Osteocyte (in vitro differentiated cells): ENCODE measurements around the gene WNK1. TPM values are rescaled to one million over a fixed set of nuclear protein-coding genes. Genes with fewer than 3 reads are reported as not detected.

Experiments used
- DNase-seq: peaks from one replicate; pipeline ENCODE4 v3.0.0; 2021; ENCODE audit warnings: mixed read lengths; ENCODE audit not compliant: unreplicated experiment; ENCODE audit errors: extremely low spot score
- H3K27ac Mint-ChIP-seq: one replicate; pipeline ENCODE4 v1.8.0; 2021; ENCODE audit warnings: mild to moderate bottlenecking, mixed read lengths; ENCODE audit not compliant: unreplicated experiment
- H3K27me3 Mint-ChIP-seq: one replicate; pipeline ENCODE4 v1.8.0; 2021; ENCODE audit warnings: mixed read lengths; ENCODE audit not compliant: unreplicated experiment
- H3K36me3 Mint-ChIP-seq: one replicate; pipeline ENCODE4 v1.8.0; 2021; ENCODE audit warnings: mixed read lengths; ENCODE audit not compliant: unreplicated experiment
- H3K4me1 Mint-ChIP-seq: one replicate; pipeline ENCODE4 v1.8.0; 2021; ENCODE audit warnings: mixed read lengths; ENCODE audit not compliant: unreplicated experiment
- H3K4me3 Mint-ChIP-seq: one replicate; pipeline ENCODE4 v1.8.0; 2021; ENCODE audit warnings: mild to moderate bottlenecking, moderate library complexity, mixed read lengths; ENCODE audit not compliant: unreplicated experiment
- H3K9me3 Mint-ChIP-seq: one replicate; pipeline ENCODE4 v1.8.0; 2021; ENCODE audit warnings: mixed read lengths; ENCODE audit not compliant: unreplicated experiment
- CTCF ChIP-seq: fragments of 200-600 bp; sonication (generic); IDR thresholded peaks from 2 replicates; pipeline ENCODE4 v1.5.0; 2021; ENCODE audit warnings: antibody characterized with exemption, mild to moderate bottlenecking, moderate library complexity
- total RNA-seq: library from RNA; stranded (reverse); gene quantifications from 2 replicates; pipeline ENCODE4 v1.2.1, GENCODE V29; 2021

WNK1 gene
- total RNA-seq, 1 donor from 2014 or later = 188 TPM

GRCh38 chr12:915090-915489 lies 162.7 kb downstream of the WNK1 start:
- no peak overlapping the region for H3K4me3 Mint-ChIP-seq
- peaks cover 50% of the 10 kb centered on the region for H3K36me3 Mint-ChIP-seq
- no peaks in the 10 kb centered on the region for H3K9me3 Mint-ChIP-seq
- DNase-seq = no peak
- no peak for TF ChIP-seq CTCF
- peak overlapping the region; percentile 38 for H3K27ac Mint-ChIP-seq
- no peaks in the 10 kb centered on the region for H3K27me3 Mint-ChIP-seq
- H3K4me1 Mint-ChIP-seq = peaks cover 2% of the 10 kb centered on the region

- H3K27ac Mint-ChIP-seq = no peak overlapping the region
Measured at GRCh38 chr12:916240-916639, 163.9 kb downstream of the WNK1 start.

GRCh38 chr12:916712-917445 lies 164.5 kb downstream of the WNK1 start:
- Mint-ChIP-seq H3K9me3 (no peaks in the 10 kb centered on the region), H3K27me3 (no peaks in the 10 kb centered on the region), H3K36me3 (peaks cover 52% of the 10 kb centered on the region), H3K27ac (no peak overlapping the region), H3K4me1 (peaks cover 2% of the 10 kb centered on the region), H3K4me3 (no peak overlapping the region)
- DNase-seq = no peak
- no peak for TF ChIP-seq CTCF

More at GRCh38 chr12:916240-916639, 163.9 kb downstream of the WNK1 start:
- TF ChIP-seq CTCF = no peak
- H3K36me3 Mint-ChIP-seq = peaks cover 54% of the 10 kb centered on the region
- peaks cover 2% of the 10 kb centered on the region for H3K4me1 Mint-ChIP-seq
- H3K4me3 Mint-ChIP-seq = no peak overlapping the region
- H3K9me3 Mint-ChIP-seq = no peaks in the 10 kb centered on the region
- H3K27me3 Mint-ChIP-seq = no peaks in the 10 kb centered on the region
- DNase-seq = no peak

- H3K9me3 Mint-ChIP-seq = no peaks in the 10 kb centered on the region
- peak overlapping the region; percentile 12 for H3K27ac Mint-ChIP-seq
- DNase-seq = no peak
- no peaks in the 10 kb centered on the region for H3K4me1 Mint-ChIP-seq
- H3K36me3 Mint-ChIP-seq = peaks cover 47% of the 10 kb centered on the region
- H3K27me3 Mint-ChIP-seq = no peaks in the 10 kb centered on the region
- H3K4me3 Mint-ChIP-seq = no peak overlapping the region
- TF ChIP-seq CTCF = no peak
Measured at GRCh38 chr12:920676-921075, 168.3 kb downstream of the WNK1 start.

GRCh38 chr12:922285-922684 lies 169.9 kb downstream of the WNK1 start:
- H3K27me3 Mint-ChIP-seq = no peaks in the 10 kb centered on the region
- no peaks in the 10 kb centered on the region for H3K4me1 Mint-ChIP-seq
- no peak for DNase-seq
- peaks cover 42% of the 10 kb centered on the region for H3K36me3 Mint-ChIP-seq
- TF ChIP-seq CTCF = no peak
- no peak overlapping the region for H3K4me3 Mint-ChIP-seq
- no peaks in the 10 kb centered on the region for H3K9me3 Mint-ChIP-seq
- H3K27ac Mint-ChIP-seq = peak overlapping the region; percentile 27
